Left ventricle myocardium superior (tissue), 1 donor: Measurements from ENCODE around the gene PAK6. TPM values are rescaled to one million over a fixed set of nuclear protein-coding genes. Genes with fewer than 3 reads are reported as not detected.
A peak's percentile ranks its signal among the peaks of the same experiment; 100 is the strongest.

Experiments used
- ATAC-seq: fragments of 200-7000 bp; cut with Tn5 transposase; one replicate; pipeline ENCODE4 v1.9.1; 2020; ENCODE audit warnings: mild to moderate bottlenecking, moderate library complexity
- DNase-seq: peaks from one replicate; pipeline ENCODE4 v3.0.0-alpha.2; 2020
- intact Hi-C: fragments of 100-400 bp; cut with micrococcal nuclease; formaldehyde crosslinking; loops from one replicate; pipeline ENCODE4 v1.11.0; 2022
- total RNA-seq: library from RNA; stranded (reverse); fragmentation: NEBNext Ultra II Directional; extraction: Animal tissue kit (Norgen Biotek cat#: 25700); gene quantifications from one replicate; pipeline ENCODE4 v1.2.1, GENCODE V29; 2021
- donor health status: DM: no; HTN: yes; CAD: no; lungs with severe emphysema.

The PAK6 gene
- total RNA-seq, 1 donor from 2014 or later: 11.1 TPM

- ATAC-seq (peak; percentile 69), DNase-seq (peak; percentile 74)
- intact Hi-C loops: no loop called here
Measured at GRCh38 chr15:40251486-40252140, 12.8 kb downstream of the PAK6 start.

- peak; percentile 17 for ATAC-seq
- DNase-seq: peak; percentile 33
Measured at GRCh38 chr15:40252141-40252437, 13.2 kb downstream of the PAK6 start.

GRCh38 chr15:40252438-40253166 is 13.7 kb downstream of the PAK6 start:
- ATAC-seq (peak; percentile 70), DNase-seq (peak; percentile 61)
- intact Hi-C loops: no loop called here

More at GRCh38 chr15:40252141-40252437, 13.2 kb downstream of the PAK6 start:
- intact Hi-C loops: no loop called here

- intact Hi-C loops: no loop called here
- ATAC-seq (no peak), DNase-seq (no peak)
Measured at GRCh38 chr15:40253167-40253790, 14.4 kb downstream of the PAK6 start.

GRCh38 chr15:40254452-40254851 is 15.6 kb downstream of the PAK6 start:
- peak; percentile 10 for DNase-seq
- intact Hi-C loops: no loop called here

GRCh38 chr15:40255033-40255432 is 16.2 kb downstream of the PAK6 start:
- intact Hi-C loops: no loop called here
- peak; percentile 15 for DNase-seq
- no peak for ATAC-seq

More at GRCh38 chr15:40254452-40254851, 15.6 kb downstream of the PAK6 start:
- ATAC-seq: no peak

- DNase-seq: no peak
- intact Hi-C loops: no loop called here
Measured at GRCh38 chr15:40256638-40257235, 17.9 kb downstream of the PAK6 start.

GRCh38 chr15:40257656-40258450 is 19.0 kb downstream of the PAK6 start:
- no peak for DNase-seq
- no peak for ATAC-seq
- intact Hi-C loops: no loop called here

More at GRCh38 chr15:40256638-40257235, 17.9 kb downstream of the PAK6 start:
- ATAC-seq: no peak

- no peak for DNase-seq
- no peak for ATAC-seq
- intact Hi-C loops: no loop called here
Measured at GRCh38 chr15:40258544-40258943, 19.7 kb downstream of the PAK6 start.

GRCh38 chr15:40259021-40259420 is 20.2 kb downstream of the PAK6 start:
- DNase-seq (no peak), ATAC-seq (no peak)
- intact Hi-C loops: no loop called here

- DNase-seq: no peak
- intact Hi-C loops: no loop called here
- no peak for ATAC-seq
Measured at GRCh38 chr15:40263024-40263754, 24.3 kb downstream of the PAK6 start.

GRCh38 chr15:40264321-40265153 is 25.7 kb downstream of the PAK6 start:
- no peak for DNase-seq
- intact Hi-C loops: no loop called here

GRCh38 chr15:40265355-40265754 is 26.5 kb downstream of the PAK6 start:
- ATAC-seq: no peak
- intact Hi-C loops: no loop called here
- no peak for DNase-seq

More at GRCh38 chr15:40264321-40265153, 25.7 kb downstream of the PAK6 start:
- ATAC-seq: no peak

GRCh38 chr15:40265875-40266274 is 27.0 kb downstream of the PAK6 start:
- intact Hi-C loops: no loop called here
- no peak for ATAC-seq

GRCh38 chr15:40266828-40267304 is 28.0 kb downstream of the PAK6 start:
- intact Hi-C loops: no loop called here
- ATAC-seq (peak; percentile 45), DNase-seq (no peak)

More at GRCh38 chr15:40265875-40266274, 27.0 kb downstream of the PAK6 start:
- no peak for DNase-seq

- ATAC-seq (no peak), DNase-seq (no peak)
- intact Hi-C loops: loop anchor here (2.0 kb wide), 1 partner anchor 73 kb away; no protein-coding TSS in a partner anchor
Measured at GRCh38 chr15:40267670-40268069, 28.8 kb downstream of the PAK6 start.

- DNase-seq (no peak), ATAC-seq (no peak)
- intact Hi-C loops: loop anchor here (2.0 kb wide), 1 partner anchor 75 kb away; no protein-coding TSS in a partner anchor
Measured at GRCh38 chr15:40269604-40270003, 30.7 kb downstream of the PAK6 start.
